AG04449 (cell line): ENCODE data around the gene CCDC134.
A peak's percentile ranks its signal among the peaks of the same experiment; 100 is the strongest.

Source experiments
- CTCF ChIA-PET: fragments of 350-600 bp; formaldehyde crosslinking; extraction: SDS; loops from one replicate; lab custom pipeline; 2021; ENCODE audit warnings: antibody characterized with exemption; lab: Yijun Ruan, JAX
- POLR2A ChIA-PET: fragments of 400-600, 350-600 bp; formaldehyde crosslinking; extraction: SDS; loops from one replicate; lab custom pipeline; 2020; ENCODE audit warnings: antibody characterized with exemption, inconsistent platforms; lab: Yijun Ruan, JAX
- DNase-seq: peaks from one replicate; pipeline ENCODE4 v3.0.0-alpha.2; 2010; ENCODE audit warnings: low read depth, low spot score
- H3K4me3 ChIP-seq: 2 replicates; pipeline ENCODE4 v1.5.1; 2011; ENCODE audit warnings: low read depth, mild to moderate bottlenecking, control low read depth, low read length
- TF ChIP-seq, protein P1 (sequence below): IDR thresholded peaks from one replicate; pipeline ENCODE4 v1.5.1; 2011; ENCODE audit warnings: mild to moderate bottlenecking, moderate library complexity, low read length, control low read depth, inconsistent platforms; ENCODE audit not compliant: insufficient read depth; ENCODE audit errors: missing control alignments

The CCDC134 gene

DNA sequence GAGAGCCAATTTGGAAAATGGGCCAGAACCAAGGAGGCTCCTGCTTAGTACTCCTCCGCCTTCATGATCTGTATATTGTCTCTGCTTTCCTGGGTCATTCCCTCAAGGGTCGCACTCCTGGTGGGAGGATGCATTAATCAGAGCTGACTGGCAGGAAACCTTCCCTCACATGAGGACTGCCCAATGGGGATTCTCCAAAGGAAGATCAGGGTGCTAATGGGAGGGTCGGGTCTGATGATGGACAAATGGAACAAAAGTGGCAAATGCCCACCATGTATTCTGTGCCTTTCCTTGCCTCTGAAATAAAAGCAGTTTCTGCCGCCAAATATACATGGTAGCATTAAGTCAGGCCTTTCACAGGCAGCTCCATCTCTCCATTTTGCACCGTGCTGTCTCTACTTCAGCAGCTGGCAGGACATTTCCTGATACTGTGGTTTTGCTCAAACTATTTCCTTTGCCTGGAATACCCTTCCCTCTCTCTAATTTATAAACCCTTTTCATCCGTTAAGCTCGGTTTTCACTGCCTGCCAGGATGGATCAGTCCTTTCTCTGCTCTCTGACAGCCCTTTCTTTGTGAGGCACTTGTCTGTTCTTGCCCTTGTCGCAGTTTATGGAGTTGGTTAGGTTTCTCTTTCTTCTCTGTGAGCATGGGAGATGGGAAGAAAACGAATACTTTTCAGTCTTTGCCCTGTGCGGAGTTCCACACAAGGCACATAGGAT is 45.9 kb downstream of the CCDC134 start:
- ChIA-PET CTCF (interaction anchor here (0.8 to 3.5 kb wide), 2 partner anchors 11 to 94 kb away, joined by 3 to 16 read pairs; no protein-coding TSS in a partner anchor), POLR2A (no interaction called here)
- no peak for DNase-seq
- TF ChIP-seq, protein P1, sequence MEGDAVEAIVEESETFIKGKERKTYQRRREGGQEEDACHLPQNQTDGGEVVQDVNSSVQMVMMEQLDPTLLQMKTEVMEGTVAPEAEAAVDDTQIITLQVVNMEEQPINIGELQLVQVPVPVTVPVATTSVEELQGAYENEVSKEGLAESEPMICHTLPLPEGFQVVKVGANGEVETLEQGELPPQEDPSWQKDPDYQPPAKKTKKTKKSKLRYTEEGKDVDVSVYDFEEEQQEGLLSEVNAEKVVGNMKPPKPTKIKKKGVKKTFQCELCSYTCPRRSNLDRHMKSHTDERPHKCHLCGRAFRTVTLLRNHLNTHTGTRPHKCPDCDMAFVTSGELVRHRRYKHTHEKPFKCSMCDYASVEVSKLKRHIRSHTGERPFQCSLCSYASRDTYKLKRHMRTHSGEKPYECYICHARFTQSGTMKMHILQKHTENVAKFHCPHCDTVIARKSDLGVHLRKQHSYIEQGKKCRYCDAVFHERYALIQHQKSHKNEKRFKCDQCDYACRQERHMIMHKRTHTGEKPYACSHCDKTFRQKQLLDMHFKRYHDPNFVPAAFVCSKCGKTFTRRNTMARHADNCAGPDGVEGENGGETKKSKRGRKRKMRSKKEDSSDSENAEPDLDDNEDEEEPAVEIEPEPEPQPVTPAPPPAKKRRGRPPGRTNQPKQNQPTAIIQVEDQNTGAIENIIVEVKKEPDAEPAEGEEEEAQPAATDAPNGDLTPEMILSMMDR = no peak
- no peak overlapping the region for H3K4me3 ChIP-seq

DNA sequence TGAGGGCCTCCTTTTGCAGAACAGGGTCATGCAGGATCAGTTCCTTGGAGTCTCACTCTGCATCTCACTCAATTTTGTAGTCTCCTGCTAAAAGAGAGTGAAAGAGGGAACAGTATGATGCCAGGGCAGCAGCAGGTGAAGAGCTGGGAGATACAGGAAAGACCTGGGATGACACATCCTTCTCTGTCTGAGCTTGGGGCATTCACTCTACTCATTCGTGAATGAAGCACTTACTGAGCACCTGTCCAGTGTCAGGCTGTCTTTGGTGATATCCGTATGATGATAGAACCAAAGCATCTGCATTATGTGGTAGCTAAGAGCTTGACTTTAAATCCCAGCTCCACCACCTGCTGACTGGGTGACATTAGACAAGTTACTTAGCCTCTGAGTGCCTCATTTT is 46.8 kb downstream of the CCDC134 start:
- TF ChIP-seq, protein P1 = no peak
- POLR2A ChIA-PET = no interaction called here
- no peak overlapping the region for H3K4me3 ChIP-seq
- DNase-seq = no peak
- CTCF ChIA-PET = interaction anchor here (3.5 kb wide), 1 partner anchor 10 kb away, joined by 16 read pairs; no protein-coding TSS in a partner anchor

DNA sequence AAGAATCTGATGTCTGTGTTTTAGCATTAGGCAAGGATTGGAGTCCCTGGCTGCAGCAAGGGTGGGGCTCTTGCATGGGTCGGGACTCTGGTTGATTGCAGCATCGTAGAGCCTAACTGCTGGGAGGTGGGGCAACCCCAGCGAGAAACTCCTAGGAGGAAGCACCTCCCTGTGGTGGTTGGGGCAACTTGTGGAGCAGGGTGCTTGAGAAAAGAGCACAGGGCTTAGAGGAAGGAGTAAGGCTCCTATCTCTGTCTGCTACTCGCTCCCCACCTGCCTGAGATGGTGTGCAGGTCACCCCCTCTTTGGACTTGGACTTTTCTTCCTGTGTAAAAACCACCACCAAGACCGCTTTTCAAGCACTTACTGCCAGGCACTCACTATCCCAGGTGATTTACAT is 48.0 kb downstream of the CCDC134 start:
- TF ChIP-seq, protein P1 = no peak
- DNase-seq = no peak
- POLR2A ChIA-PET = no interaction called here
- CTCF ChIA-PET = interaction anchor here (0.9 to 1.2 kb wide), 2 partner anchors 9 to 10 kb away, joined by 3 read pairs; no protein-coding TSS in a partner anchor
- H3K4me3 ChIP-seq = no peak overlapping the region

DNA sequence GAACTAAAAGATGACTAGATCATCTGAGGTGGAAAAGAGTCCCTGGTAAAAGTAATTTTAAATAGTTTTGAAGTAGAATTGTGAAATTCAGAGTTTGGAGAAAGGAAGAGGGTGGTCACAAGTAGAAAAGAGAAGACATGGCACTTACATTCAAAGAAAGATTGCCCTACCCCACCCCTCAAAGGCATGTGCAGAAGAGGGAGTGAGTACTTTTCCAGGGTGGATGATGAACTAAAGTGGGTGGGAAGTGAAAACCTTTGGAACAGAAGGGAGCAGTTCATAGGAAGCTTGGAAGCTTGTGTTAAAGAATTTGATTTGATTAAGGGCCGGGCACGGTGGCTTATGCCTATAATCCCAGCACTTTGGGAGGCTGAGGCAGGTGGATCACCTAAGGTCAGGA is 56.0 kb downstream of the CCDC134 start:
- no peak overlapping the region for H3K4me3 ChIP-seq
- CTCF ChIA-PET = interaction anchor here (1.0 to 5.7 kb wide), 11 partner anchors 10 to 159 kb away, joined by 3 to 47 read pairs (median 8); no protein-coding TSS in a partner anchor
- POLR2A ChIA-PET = no interaction called here
- TF ChIP-seq, protein P1 = no peak
- DNase-seq = no peak

DNA sequence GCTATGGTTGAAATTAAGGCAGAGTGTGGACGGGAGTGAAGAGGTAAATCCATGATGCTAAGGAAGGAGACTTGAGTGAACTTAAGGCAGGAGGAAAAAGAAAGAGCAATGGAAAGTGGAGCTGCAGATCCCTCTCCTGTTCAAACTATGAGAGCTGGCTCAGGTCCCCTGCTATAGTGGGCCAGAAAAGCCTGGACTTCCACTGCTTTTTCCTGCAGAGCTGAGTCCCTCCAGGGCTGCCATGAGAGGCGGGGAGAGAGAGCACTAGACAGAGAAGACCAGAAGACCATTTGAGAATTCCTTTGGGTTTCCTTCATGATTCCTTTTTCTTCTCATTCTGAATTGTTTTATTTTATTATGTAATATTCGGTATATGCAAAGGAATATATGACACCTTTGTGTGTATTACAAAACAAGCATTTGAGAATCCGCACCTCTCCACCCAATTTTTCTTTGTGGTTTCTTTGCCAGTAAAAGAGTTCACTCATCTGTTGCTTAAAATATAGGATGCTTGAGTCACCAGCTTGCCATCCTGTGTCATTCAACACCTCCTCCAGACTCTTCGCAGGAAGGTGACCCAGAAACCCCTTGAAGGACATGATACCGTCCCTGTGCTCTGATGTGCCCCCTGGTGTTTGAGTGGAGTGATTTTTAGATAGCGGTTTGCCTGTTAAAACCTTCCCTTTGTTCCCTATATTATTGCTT is 56.8 kb downstream of the CCDC134 start:
- ChIA-PET CTCF (interaction anchor here (0.7 to 5.7 kb wide), 19 partner anchors 8 to 160 kb away, joined by 3 to 47 read pairs (median 4); partner anchors contain the start of gene SREBF2), POLR2A (no interaction called here)
- TF ChIP-seq, protein P1 = peak; percentile 51
- no peak overlapping the region for H3K4me3 ChIP-seq
- DNase-seq = no peak

DNA sequence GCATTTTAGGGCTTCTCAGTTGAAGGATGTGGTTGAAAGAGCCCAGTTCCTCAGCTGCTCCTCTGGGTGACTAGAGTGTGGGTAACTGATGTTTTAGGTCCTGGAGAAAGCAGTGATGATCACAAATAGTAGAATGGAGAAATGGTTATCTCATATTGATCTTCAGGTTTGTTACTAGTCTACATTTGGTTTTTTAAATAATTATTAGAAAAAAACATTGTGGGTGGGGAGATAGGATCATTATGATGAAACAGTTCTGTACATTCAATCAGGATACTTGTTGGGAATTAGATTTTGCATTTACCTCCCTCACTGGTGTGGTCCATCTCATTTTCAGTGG is 57.4 kb downstream of the CCDC134 start:
- CTCF ChIA-PET = interaction anchor here (0.7 to 5.7 kb wide), 14 partner anchors 9 to 160 kb away, joined by 3 to 47 read pairs (median 8); partner anchors contain the start of gene SREBF2
- POLR2A ChIA-PET = no interaction called here
- TF ChIP-seq, protein P1 = no peak
- H3K4me3 ChIP-seq = no peak overlapping the region
- DNase-seq = no peak
